ENCODE data around the gene PTPRO. TPM values are rescaled to one million over a fixed set of nuclear protein-coding genes. Genes with fewer than 3 reads are reported as not detected.

Gene PTPRO
- total RNA-seq, 2 donors from 2014 or later, result 26.1 to 28.3 TPM

GRCh38 chr12:15486859-15487258, 164.6 kb downstream of the PTPRO start:
- no peak for TF ChIP-seq CTCF (IDR thresholded peaks at IDR 0.05)

GRCh38 chr12:15488481-15488880, 166.2 kb downstream of the PTPRO start:
- no peaks in the 10 kb centered on the region for H3K36me3 ChIP-seq
- no peaks in the 10 kb centered on the region for H3K9me3 ChIP-seq
- no peaks in the 10 kb centered on the region for H3K27me3 ChIP-seq
- no peak overlapping the region for H3K27ac ChIP-seq
- H3K4me1 ChIP-seq, result no peaks in the 10 kb centered on the region
- no peak for TF ChIP-seq CTCF (IDR thresholded peaks at IDR 0.05)
- intact Hi-C loops (cut with DNase I), result no loop called here
- DNase-seq, result no peak
- no peak overlapping the region for H3K4me3 ChIP-seq
- no peak overlapping the region for H3K9ac ChIP-seq (ENCODE audit: low read depth in 2 of 2, low read length in 2 of 2)

More at GRCh38 chr12:15486859-15487258, 164.6 kb downstream of the PTPRO start:
- intact Hi-C loops (cut with DNase I), result no loop called here
- no peak overlapping the region for H3K9ac ChIP-seq (ENCODE audit: low read depth in 2 of 2, low read length in 2 of 2)
- no peaks in the 10 kb centered on the region for H3K27me3 ChIP-seq
- H3K4me3 ChIP-seq, result no peak overlapping the region
- no peak for DNase-seq
- H3K9me3 ChIP-seq, result no peaks in the 10 kb centered on the region
- H3K27ac ChIP-seq, result no peak overlapping the region
- H3K4me1 ChIP-seq, result no peaks in the 10 kb centered on the region
- H3K36me3 ChIP-seq, result no peaks in the 10 kb centered on the region

- TF ChIP-seq CTCF (IDR thresholded peaks at IDR 0.05), result no peak
- H3K4me3 ChIP-seq, result no peak overlapping the region
- no peak for DNase-seq
These were observed 172.2 kb downstream of the PTPRO start for GRCh38 chr12:15494329-15495046.

GRCh38 chr12:15495746-15496145, 173.4 kb downstream of the PTPRO start:
- H3K4me1 ChIP-seq, result no peaks in the 10 kb centered on the region
- H3K9me3 ChIP-seq, result no peaks in the 10 kb centered on the region
- no peak for DNase-seq
- no peak overlapping the region for H3K27ac ChIP-seq
- intact Hi-C loops (cut with DNase I), result no loop called here
- H3K4me3 ChIP-seq, result no peak overlapping the region
- no peaks in the 10 kb centered on the region for H3K27me3 ChIP-seq
- no peak overlapping the region for H3K9ac ChIP-seq (ENCODE audit: low read depth in 2 of 2, low read length in 2 of 2)
- H3K36me3 ChIP-seq, result no peaks in the 10 kb centered on the region
- no peak for TF ChIP-seq CTCF (IDR thresholded peaks at IDR 0.05)

More at GRCh38 chr12:15494329-15495046, 172.2 kb downstream of the PTPRO start:
- no peak overlapping the region for H3K9ac ChIP-seq (ENCODE audit: low read depth in 2 of 2, low read length in 2 of 2)
- no peaks in the 10 kb centered on the region for H3K4me1 ChIP-seq
- H3K36me3 ChIP-seq, result no peaks in the 10 kb centered on the region
- no peaks in the 10 kb centered on the region for H3K27me3 ChIP-seq
- no peaks in the 10 kb centered on the region for H3K9me3 ChIP-seq
- intact Hi-C loops (cut with DNase I), result no loop called here
- H3K27ac ChIP-seq, result no peak overlapping the region

- TF ChIP-seq CTCF (IDR thresholded peaks at IDR 0.05), result no peak
- H3K9ac ChIP-seq (ENCODE audit: low read depth in 2 of 2, low read length in 2 of 2), result no peak overlapping the region
- DNase-seq, result no peak
- no peaks in the 10 kb centered on the region for H3K9me3 ChIP-seq
- no peaks in the 10 kb centered on the region for H3K36me3 ChIP-seq
- H3K27me3 ChIP-seq, result no peaks in the 10 kb centered on the region
- no peaks in the 10 kb centered on the region for H3K4me1 ChIP-seq
- H3K27ac ChIP-seq, result no peak overlapping the region
- no peak overlapping the region for H3K4me3 ChIP-seq
- intact Hi-C loops (cut with DNase I), result no loop called here
These were observed 174.4 kb downstream of the PTPRO start for GRCh38 chr12:15496738-15497137.
